WTC11 (cell line): Measurements from ENCODE around the gene GLMN. TPM values are rescaled to one million over a fixed set of nuclear protein-coding genes. Genes with fewer than 3 reads are reported as not detected.

Experiments
- ATAC-seq: fragments of 200-7000 bp; cut with Tn5 transposase; 2 replicates; pipeline ENCODE4 v1.10.0; 2021; ENCODE audit warnings: mild to moderate bottlenecking, moderate library complexity
- CTCF ChIA-PET: fragments of 300-600 bp; sonication (Branson Sonifier 250); formaldehyde crosslinking; loops from one replicate; lab custom pipeline; 2021; ENCODE audit warnings: antibody characterized with exemption; lab: Charles Lee
- POLR2A ChIA-PET: fragments of 350-600 bp; sonication (Branson Sonifier 250); formaldehyde crosslinking; loops from one replicate; lab custom pipeline; 2021; ENCODE audit warnings: antibody characterized with exemption; lab: Charles Lee
- DNase-seq: peaks from one replicate; pipeline ENCODE4 v3.0.0; 2021; ENCODE audit warnings: low spot score
- H3K27ac Mint-ChIP-seq: 2 replicates; pipeline ENCODE4 v1.8.0; 2021; ENCODE audit warnings: mixed read lengths
- H3K27me3 Mint-ChIP-seq: 2 replicates; pipeline ENCODE4 v1.8.0; 2021; ENCODE audit warnings: low read depth, mild to moderate bottlenecking, moderate library complexity, mixed read lengths
- H3K36me3 Mint-ChIP-seq: 2 replicates; pipeline ENCODE4 v1.8.0; 2021; ENCODE audit warnings: mixed read lengths
- H3K4me1 Mint-ChIP-seq: 2 replicates; pipeline ENCODE4 v1.8.0; 2022; ENCODE audit warnings: mixed read lengths
- H3K4me3 Mint-ChIP-seq: 2 replicates; pipeline ENCODE4 v1.8.0; 2021; ENCODE audit warnings: mild to moderate bottlenecking, moderate library complexity, mixed read lengths
- H3K9me3 Mint-ChIP-seq: 2 replicates; pipeline ENCODE4 v1.8.0; 2021; ENCODE audit warnings: mixed read lengths
- E2F5 ChIP-seq: sonication (generic); formaldehyde crosslinking; IDR thresholded peaks from 2 replicates; pipeline ENCODE4 v1.8.1; 2022; ENCODE audit warnings: mild to moderate bottlenecking, moderate library complexity, missing genetic modification reagents
- ELF4 ChIP-seq: sonication (generic); formaldehyde crosslinking; IDR thresholded peaks from 2 replicates; pipeline ENCODE4 v1.8.1; 2022; ENCODE audit warnings: low read depth, mild to moderate bottlenecking, moderate library complexity, missing genetic modification reagents
- EMX1 ChIP-seq: fragments of 250-450 bp; sonication (Bioruptor Pico); IDR thresholded peaks from 2 replicates; pipeline ENCODE4 v1.8.0; 2021; ENCODE audit warnings: mild to moderate bottlenecking
- ETV6 ChIP-seq: sonication (generic); formaldehyde crosslinking; IDR thresholded peaks from 2 replicates; pipeline ENCODE4 v1.8.1; 2022; ENCODE audit warnings: mild to moderate bottlenecking, missing genetic modification reagents
- FOXP4 ChIP-seq: sonication (generic); formaldehyde crosslinking; IDR thresholded peaks from 2 replicates; pipeline ENCODE4 v1.8.0; 2022; ENCODE audit warnings: mild to moderate bottlenecking, missing genetic modification reagents
- MLX ChIP-seq: sonication (generic); formaldehyde crosslinking; IDR thresholded peaks from 2 replicates; pipeline ENCODE4 v1.8.1; 2023; ENCODE audit warnings: mild to moderate bottlenecking, missing genetic modification reagents, moderate library complexity
- NFE2L1 ChIP-seq: sonication (generic); formaldehyde crosslinking; IDR thresholded peaks from 2 replicates; pipeline ENCODE4 v1.8.1; 2023; ENCODE audit warnings: missing genetic modification reagents
- NR3C1 ChIP-seq: sonication (generic); formaldehyde crosslinking; conservative IDR thresholded peaks from 2 replicates; pipeline ENCODE4 v1.8.1; 2023; ENCODE audit warnings: low read depth, mild to moderate bottlenecking, missing genetic modification reagents
- PRDM15 ChIP-seq: sonication (generic); formaldehyde crosslinking; IDR thresholded peaks from 2 replicates; pipeline ENCODE4 v1.8.0; 2022; ENCODE audit warnings: missing genetic modification reagents
- TEAD1 ChIP-seq: sonication (generic); formaldehyde crosslinking; IDR thresholded peaks from 2 replicates; pipeline ENCODE4 v1.8.0; 2022; ENCODE audit warnings: mild to moderate bottlenecking, missing genetic modification reagents
- ZMAT4 ChIP-seq: fragments of 250-450 bp; sonication (Bioruptor Pico); IDR thresholded peaks from 2 replicates; pipeline ENCODE4 v1.9.0; 2021; ENCODE audit warnings: mild to moderate bottlenecking
- ZNF121 ChIP-seq: sonication (generic); formaldehyde crosslinking; IDR thresholded peaks from 2 replicates; pipeline ENCODE4 v1.8.0; 2023; ENCODE audit warnings: missing genetic modification reagents
- ZNF263 ChIP-seq: sonication (generic); formaldehyde crosslinking; IDR thresholded peaks from 2 replicates; pipeline ENCODE4 v1.8.1; 2022; ENCODE audit warnings: low read depth, mild to moderate bottlenecking, moderate library complexity, missing genetic modification reagents
- ZNF512 ChIP-seq: sonication (generic); formaldehyde crosslinking; IDR thresholded peaks from 2 replicates; pipeline ENCODE4 v1.8.1; 2022; ENCODE audit warnings: missing genetic modification reagents, borderline replicate concordance
- ZSCAN18 ChIP-seq: fragments of 250-450 bp; sonication (Bioruptor Pico); IDR thresholded peaks from 2 replicates; pipeline ENCODE4 v2.1.2; 2022; ENCODE audit warnings: mild to moderate bottlenecking, moderate library complexity
- total RNA-seq: library from RNA; stranded (reverse); gene quantifications from 3 replicates; pipeline ENCODE4 v1.2.3, GENCODE V29; 2021

Gene GLMN
- total RNA-seq, 1 experiment from 2014 or later: 20.9 TPM

- TF ChIP-seq ZSCAN18 (no peak), EMX1 (no peak), NFE2L1 (no peak)
Measured at GRCh38 chr1:92210701-92211100, 88.1 kb downstream of the GLMN start (continued).

GRCh38 chr1:92203105-92203504 is 95.7 kb downstream of the GLMN start:
- Mint-ChIP-seq H3K27me3 (no peaks in the 10 kb centered on the region; the same call in 1 of the 2 replicates), H3K4me1 (no peaks in the 10 kb centered on the region), H3K27ac (no peak overlapping the region), H3K4me3 (no peak overlapping the region), H3K9me3 (peaks cover 5% of the 10 kb centered on the region; the same call in 1 of the 2 replicates), H3K36me3 (no peaks in the 10 kb centered on the region)
- POLR2A ChIA-PET: no interaction called here
- no peak for ATAC-seq
- CTCF ChIA-PET: no interaction called here
- TF ChIP-seq TEAD1 (CRISPR knock-in tag) (no peak), EMX1 (no peak), ELF4 (CRISPR knock-in tag) (no peak), ZNF263 (CRISPR knock-in tag) (no peak), ZMAT4 (CRISPR knock-in tag) (no peak), PRDM15 (CRISPR knock-in tag) (no peak), ZNF512 (CRISPR knock-in tag) (no peak), E2F5 (CRISPR knock-in tag) (no peak), ETV6 (no peak), MLX (CRISPR knock-in tag) (no peak), NR3C1 (CRISPR knock-in tag) (no peak), ZNF121 (CRISPR knock-in tag) (no peak)
- DNase-seq: no peak

- peaks cover 5% of the 10 kb centered on the region; the same call in 1 of the 2 replicates for H3K9me3 Mint-ChIP-seq
- no peaks in the 10 kb centered on the region for H3K4me1 Mint-ChIP-seq
- TF ChIP-seq FOXP4 (CRISPR knock-in tag): no peak
- CTCF ChIA-PET: no interaction called here
- no peak for DNase-seq
- no peak for ATAC-seq
- no peak overlapping the region for H3K27ac Mint-ChIP-seq
- POLR2A ChIA-PET: no interaction called here
- no peaks in the 10 kb centered on the region for H3K36me3 Mint-ChIP-seq
- H3K27me3 Mint-ChIP-seq: no peaks in the 10 kb centered on the region
- no peak overlapping the region for H3K4me3 Mint-ChIP-seq
Measured at GRCh38 chr1:92201973-92202372, 96.8 kb downstream of the GLMN start.
